Eye (tissue), 1 donor: ENCODE measurements around the gene TUBGCP5.

Experiments
- DNase-seq: peaks from one replicate; pipeline ENCODE4 v3.0.0-alpha.2; 2015

TUBGCP5 gene

DNA sequence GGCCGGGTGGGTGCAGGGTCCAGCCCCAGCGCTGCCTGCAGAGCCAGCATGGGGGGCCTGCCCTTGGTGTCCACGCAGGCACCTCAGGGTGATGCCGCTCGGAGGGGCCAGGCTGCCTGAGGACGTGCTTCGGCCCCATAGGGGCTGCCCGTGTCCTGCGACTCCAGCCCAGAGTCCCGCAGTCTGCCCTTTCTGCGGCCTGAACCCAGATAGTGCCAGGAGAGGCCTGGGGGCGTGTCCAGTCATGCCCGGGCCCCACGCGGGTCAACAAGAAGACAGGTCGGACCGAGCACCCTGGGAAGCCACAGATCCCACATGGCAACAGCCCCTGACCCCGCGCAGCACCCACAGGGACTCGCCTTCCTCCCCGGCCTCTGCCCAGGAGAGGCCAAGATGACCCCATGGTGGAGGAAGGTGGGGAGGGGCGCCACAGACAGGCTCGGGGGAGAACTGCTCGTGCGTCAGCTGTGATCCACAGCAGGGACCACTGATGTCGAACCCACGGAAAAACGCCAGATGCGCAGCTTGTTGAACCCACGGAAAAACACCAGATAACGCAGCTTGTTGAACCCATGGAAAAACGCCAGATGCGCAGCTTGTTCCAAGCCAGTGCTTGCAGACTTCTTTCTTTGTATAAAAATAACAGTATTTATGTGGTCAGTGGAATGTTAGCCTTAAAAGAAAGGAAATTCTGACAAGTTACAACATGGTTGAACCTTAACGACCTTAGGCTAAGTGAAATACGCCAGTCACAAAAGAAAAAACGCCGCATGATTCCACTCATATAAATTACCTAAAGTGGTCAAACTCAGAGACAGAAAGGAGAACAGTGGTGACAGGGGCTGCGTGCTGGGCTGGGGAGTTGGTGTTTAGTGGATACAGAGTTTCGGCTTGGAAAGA lies 87.7 kb downstream of the TUBGCP5 start:
- DNase-seq = no peak

DNA sequence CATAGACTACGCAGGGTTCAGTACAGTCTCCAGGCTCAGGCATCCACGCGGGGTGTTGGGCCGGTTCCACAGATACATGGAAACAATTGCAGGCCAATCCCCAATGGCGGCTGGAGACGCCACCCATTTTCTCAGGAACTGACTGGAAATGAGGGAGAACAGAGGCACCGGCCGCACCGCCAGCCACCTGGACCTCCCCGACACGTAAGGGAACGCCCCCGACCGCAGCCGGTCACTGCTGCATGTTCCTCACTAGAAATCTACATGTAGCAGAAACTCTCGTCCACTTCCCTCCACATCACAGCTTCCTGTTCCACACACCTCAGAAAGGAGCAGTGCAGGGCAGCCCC lies 88.4 kb downstream of the TUBGCP5 start:
- no peak for DNase-seq

- DNase-seq = no peak
Measured at GRCh38 chr15:22950256-22950990, 88.9 kb downstream of the TUBGCP5 start.
